HG02870 (cell line): ENCODE measurements around the gene DIPK1B.

Experiments used
- ATAC-seq: cut with Tn5 transposase; IDR thresholded peaks from one replicate; pipeline ENCODE4 v1.9.1; 2021; ENCODE audit warnings: mild to moderate bottlenecking, moderate library complexity; ENCODE audit not compliant: unreplicated experiment

The DIPK1B gene

GRCh38 chr9:136733611-136734010 is 21.2 kb downstream of the DIPK1B start:
- ATAC-seq: no peak

- ATAC-seq: no peak
These were observed 22.6 kb downstream of the DIPK1B start for GRCh38 chr9:136734837-136735496.

- ATAC-seq: no peak
These were observed 23.6 kb downstream of the DIPK1B start for GRCh38 chr9:136735812-136736480.

GRCh38 chr9:136738960-136739359 is 26.6 kb downstream of the DIPK1B start:
- no peak for ATAC-seq

DNA sequence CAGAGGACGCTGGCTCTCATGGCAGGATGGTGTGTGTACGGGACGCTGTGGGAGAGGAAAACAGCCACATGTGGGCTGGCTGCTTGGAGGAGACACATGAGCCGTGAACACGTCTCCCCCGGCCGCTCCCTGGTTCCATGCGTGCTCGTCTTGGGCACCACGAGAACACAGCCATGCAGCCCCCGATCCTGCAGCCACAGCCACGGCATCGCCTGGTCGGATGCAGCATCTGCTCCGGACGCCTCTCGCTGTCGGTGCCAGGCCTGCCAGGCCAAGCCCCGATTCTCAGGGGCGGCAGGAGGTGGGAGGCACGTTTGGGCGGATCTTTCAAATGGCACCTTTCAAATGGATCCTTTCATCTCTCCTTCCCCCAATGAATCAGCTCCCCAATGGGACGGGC is 27.1 kb downstream of the DIPK1B start:
- no peak for ATAC-seq

- ATAC-seq: no peak
These were observed 27.7 kb downstream of the DIPK1B start for GRCh38 chr9:136740069-136740468.

- no peak for ATAC-seq
These were observed 28.1 kb downstream of the DIPK1B start for GRCh38 chr9:136740491-136740890.

- no peak for ATAC-seq
These were observed 28.9 kb downstream of the DIPK1B start for GRCh38 chr9:136740971-136741882.

DNA sequence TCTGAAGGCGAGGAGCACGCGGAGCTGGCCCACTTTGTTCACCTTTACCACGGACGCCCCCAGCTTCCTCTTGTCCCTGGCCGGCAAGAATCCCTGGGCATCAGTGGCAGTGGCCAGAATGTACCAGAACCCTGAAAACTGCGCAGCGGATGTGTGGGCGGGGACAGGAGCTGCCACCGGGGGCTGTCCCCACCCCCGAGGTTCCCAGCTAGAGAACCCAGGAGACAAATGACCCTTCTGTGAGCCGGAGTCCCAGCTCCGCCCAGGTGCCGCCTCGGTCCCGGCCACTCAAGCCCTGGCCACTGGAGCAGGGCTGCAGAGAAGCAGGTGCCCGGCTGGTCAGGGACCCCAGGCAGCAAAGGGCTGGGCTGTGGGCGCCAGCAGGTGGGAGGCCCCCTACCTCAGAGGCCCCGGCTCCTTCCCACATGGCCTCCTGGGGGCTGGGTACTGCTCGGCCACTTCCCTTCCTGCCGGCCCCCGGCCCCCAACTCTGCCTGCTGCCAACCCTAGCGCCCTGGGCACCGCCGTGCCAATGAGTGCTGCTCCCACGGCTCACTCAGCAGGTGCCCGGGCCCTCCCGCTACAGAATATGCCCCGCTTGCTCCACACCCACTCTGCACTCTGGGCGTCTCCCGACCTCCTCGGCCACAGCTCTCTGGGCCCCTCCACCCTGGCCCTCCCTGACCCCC is 29.7 kb downstream of the DIPK1B start:
- ATAC-seq: no peak

- no peak for ATAC-seq
These were observed 30.4 kb downstream of the DIPK1B start, which contains the start of gene LCN10 for GRCh38 chr9:136742591-136743391. Gene LCN10 (minus strand): TSS chr9:136742940. CDS start chr9:136742903, 37 bp downstream.

GRCh38 chr9:136743639-136744211 is 31.4 kb downstream of the DIPK1B start:
- no peak for ATAC-seq

- no peak for ATAC-seq
These were observed 32.4 kb downstream of the DIPK1B start for GRCh38 chr9:136744773-136745172.

DNA sequence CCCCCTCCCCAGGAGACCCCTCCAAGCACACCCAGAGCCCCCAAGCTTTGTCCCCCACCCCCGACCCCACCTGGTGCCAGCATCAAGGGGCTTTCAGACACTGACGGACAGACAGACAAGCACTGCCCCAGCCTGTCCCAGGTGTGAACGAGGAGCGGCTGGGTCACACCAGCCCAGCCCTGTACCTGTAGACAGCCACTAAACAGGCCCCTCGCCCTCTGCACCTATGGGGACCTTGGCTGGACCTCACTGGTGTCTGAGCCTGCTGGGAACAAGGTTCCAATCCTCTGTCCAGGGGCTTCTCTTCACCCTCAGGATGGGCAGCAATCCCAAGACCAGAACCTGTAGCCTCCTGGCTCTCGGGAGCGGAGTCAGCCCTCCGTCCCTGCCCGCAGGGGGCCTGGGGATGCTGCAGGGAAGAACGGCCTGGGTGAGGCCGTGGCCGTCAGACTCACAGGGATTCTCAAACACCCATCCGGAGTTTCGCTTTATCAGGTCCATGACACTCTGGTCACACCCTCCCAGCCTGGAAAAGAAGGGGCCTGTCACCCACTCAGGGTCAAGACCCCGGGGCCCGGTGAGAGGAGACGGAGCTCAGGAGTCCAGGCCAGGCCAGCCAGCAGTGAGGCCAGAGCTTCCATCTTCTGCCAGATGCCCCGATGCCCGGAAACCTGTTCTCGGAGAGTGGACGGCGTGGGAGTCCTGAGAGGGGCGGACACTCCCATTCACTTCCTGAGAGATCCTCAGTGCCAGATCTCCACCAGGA is 33.2 kb downstream of the DIPK1B start:
- ATAC-seq: no peak

GRCh38 chr9:136746155-136746490 is 33.8 kb downstream of the DIPK1B start:
- ATAC-seq: no peak

- no peak for ATAC-seq
These were observed 34.2 kb downstream of the DIPK1B start for GRCh38 chr9:136746621-136747020.

- no peak for ATAC-seq
These were observed 35.0 kb downstream of the DIPK1B start for GRCh38 chr9:136747161-136748060.

DNA sequence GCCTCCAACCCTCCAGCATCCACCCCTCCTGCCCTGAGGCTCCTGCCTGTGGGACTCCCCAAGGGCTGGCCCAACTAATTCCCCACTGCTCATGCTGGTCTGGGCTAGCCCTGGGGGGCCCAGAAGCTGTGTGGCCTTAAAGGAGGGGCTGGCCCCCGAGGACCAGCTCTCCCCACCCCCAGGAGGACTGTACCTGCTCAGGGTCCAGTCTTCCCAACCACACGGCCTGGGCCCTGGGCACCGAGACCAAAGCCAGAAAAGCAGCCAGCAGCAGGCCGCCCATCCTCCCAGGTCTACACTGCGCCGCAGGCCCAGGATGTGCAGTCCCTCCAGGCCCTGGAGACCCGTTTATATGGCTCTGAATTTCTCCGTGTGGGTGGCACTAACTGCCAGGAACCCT is 35.8 kb downstream of the DIPK1B start, which contains the start of gene LCN6:
Gene LCN6, minus strand, starts transcription at position 325 of the 400 bp plus-strand sequence. Its CDS starts 42 bp downstream, at position 283.
- no peak for ATAC-seq
